Parathyroid adenoma (tissue), 2 donors: ENCODE measurements around the gene NHLH1.

Source experiments
- H2AFZ ChIP-seq: fragments of 300-600 bp; sonication (generic); one replicate; pipeline ENCODE4 v1.7.0; 2017; ENCODE audit warnings: antibody characterized with exemption, mild to moderate bottlenecking
- H3K27ac ChIP-seq: fragments of 300-600 bp; sonication (generic); one replicate; pipeline ENCODE4 v1.7.0; 2017
- H3K27me3 ChIP-seq: fragments of 300-600 bp; sonication (generic); one replicate; pipeline ENCODE4 v1.7.0; 2017; ENCODE audit warnings: low read length; ENCODE audit not compliant: control insufficient read depth, insufficient read depth
- H3K36me3 ChIP-seq: fragments of 300-600 bp; sonication (generic); one replicate; pipeline ENCODE4 v1.7.0; 2017; ENCODE audit warnings: low read length; ENCODE audit not compliant: control insufficient read depth, insufficient read depth
- H3K4me1 ChIP-seq: fragments of 300-600 bp; sonication (generic); one replicate; pipeline ENCODE4 v1.7.0; 2017; ENCODE audit warnings: control low read depth
- H3K4me2 ChIP-seq: fragments of 300-600 bp; sonication (generic); one replicate; pipeline ENCODE4 v1.7.0; 2017; ENCODE audit warnings: low read length
- H3K4me3 ChIP-seq: fragments of 300-600 bp; sonication (generic); one replicate; pipeline ENCODE4 v1.7.0; 2017; ENCODE audit warnings: low read depth, low read length
- H3K79me2 ChIP-seq: fragments of 300-600 bp; sonication (generic); one replicate; pipeline ENCODE4 v1.7.0; 2017; ENCODE audit warnings: control low read depth
- H3K9ac ChIP-seq: fragments of 300-600 bp; sonication (generic); one replicate; pipeline ENCODE4 v1.7.0; 2017; ENCODE audit warnings: mild to moderate bottlenecking
- H3K9me3 ChIP-seq: fragments of 300-600 bp; sonication (generic); one replicate; pipeline ENCODE4 v1.7.0; 2017; ENCODE audit warnings: low read length; ENCODE audit not compliant: control insufficient read depth
- CTCF ChIP-seq: fragments of 300-600 bp; sonication (generic); IDR thresholded peaks from one replicate; pipeline ENCODE4 v1.7.0; 2017; ENCODE audit warnings: antibody characterized with exemption, mild to moderate bottlenecking
- donor health status: primary hyperparathyroidism.

Gene NHLH1

GRCh38 chr1:160413716-160414115, 46.8 kb downstream of the NHLH1 start:
- no peak overlapping the region for H3K9ac ChIP-seq
- no peak for TF ChIP-seq CTCF
- no peak overlapping the region for H3K4me2 ChIP-seq

GRCh38 chr1:160414881-160415280, 48.0 kb downstream of the NHLH1 start:
- H3K79me2 ChIP-seq: no peaks in the 10 kb centered on the region
- H3K4me2 ChIP-seq: no peak overlapping the region
- H3K9ac ChIP-seq: no peak overlapping the region
- H3K9me3 ChIP-seq: no peaks in the 10 kb centered on the region
- H3K4me3 ChIP-seq: no peak overlapping the region
- no peak overlapping the region for H3K27ac ChIP-seq
- no peak overlapping the region for H2AFZ ChIP-seq
- TF ChIP-seq CTCF: no peak
- no peaks in the 10 kb centered on the region for H3K27me3 ChIP-seq
- no peaks in the 10 kb centered on the region for H3K36me3 ChIP-seq
- H3K4me1 ChIP-seq: no peaks in the 10 kb centered on the region

More at GRCh38 chr1:160413716-160414115, 46.8 kb downstream of the NHLH1 start:
- Histone ChIP-seq H3K27me3 (no peaks in the 10 kb centered on the region), H3K36me3 (no peaks in the 10 kb centered on the region), H3K9me3 (no peaks in the 10 kb centered on the region), H2AFZ (no peak overlapping the region), H3K4me3 (no peak overlapping the region), H3K79me2 (no peaks in the 10 kb centered on the region), H3K27ac (no peak overlapping the region), H3K4me1 (no peaks in the 10 kb centered on the region)

- H3K27ac ChIP-seq: no peak overlapping the region
- TF ChIP-seq CTCF: no peak
- H3K79me2 ChIP-seq: no peaks in the 10 kb centered on the region
- no peak overlapping the region for H3K9ac ChIP-seq
- no peaks in the 10 kb centered on the region for H3K4me1 ChIP-seq
- H3K9me3 ChIP-seq: no peaks in the 10 kb centered on the region
- no peak overlapping the region for H2AFZ ChIP-seq
- no peak overlapping the region for H3K4me3 ChIP-seq
- no peaks in the 10 kb centered on the region for H3K36me3 ChIP-seq
- no peak overlapping the region for H3K4me2 ChIP-seq
- H3K27me3 ChIP-seq: no peaks in the 10 kb centered on the region
These were observed 48.9 kb downstream of the NHLH1 start for GRCh38 chr1:160415696-160416290.

- H3K27me3 ChIP-seq: no peaks in the 10 kb centered on the region
- H3K4me2 ChIP-seq: no peak overlapping the region
- no peak overlapping the region for H3K4me3 ChIP-seq
- H3K4me1 ChIP-seq: no peaks in the 10 kb centered on the region
- no peak overlapping the region for H3K27ac ChIP-seq
- no peak for TF ChIP-seq CTCF
- no peaks in the 10 kb centered on the region for H3K36me3 ChIP-seq
- H3K9ac ChIP-seq: no peak overlapping the region
- no peaks in the 10 kb centered on the region for H3K9me3 ChIP-seq
- no peaks in the 10 kb centered on the region for H3K79me2 ChIP-seq
- H2AFZ ChIP-seq: no peak overlapping the region
These were observed 49.5 kb downstream of the NHLH1 start for GRCh38 chr1:160416369-160416768.

GRCh38 chr1:160418483-160418882, 51.6 kb downstream of the NHLH1 start:
- Histone ChIP-seq H3K36me3 (no peaks in the 10 kb centered on the region), H3K9ac (no peak overlapping the region), H3K9me3 (no peaks in the 10 kb centered on the region), H2AFZ (no peak overlapping the region), H3K4me2 (no peak overlapping the region), H3K4me1 (no peaks in the 10 kb centered on the region), H3K27ac (no peak overlapping the region), H3K4me3 (no peak overlapping the region), H3K27me3 (no peaks in the 10 kb centered on the region), H3K79me2 (no peaks in the 10 kb centered on the region)
- no peak for TF ChIP-seq CTCF
